OCI-LY3 (cell line): Measurements from ENCODE around the gene HOXA11.

Experiments used
- CTCF ChIP-seq: fragments of 200-600, 300-600 bp; sonication (generic); IDR thresholded peaks from 2 replicates; pipeline ENCODE4 v1.5.1; 2014; ENCODE audit warnings: antibody characterized with exemption, low read length, low read depth
- EZH2phosphoT487 ChIP-seq: fragments of 200-600 bp; shearing (Covaris generic); IDR thresholded peaks from 2 replicates; pipeline ENCODE4 v1.6.1; 2018; ENCODE audit warnings: antibody characterized with exemption, mixed run types, low read depth

DNA sequence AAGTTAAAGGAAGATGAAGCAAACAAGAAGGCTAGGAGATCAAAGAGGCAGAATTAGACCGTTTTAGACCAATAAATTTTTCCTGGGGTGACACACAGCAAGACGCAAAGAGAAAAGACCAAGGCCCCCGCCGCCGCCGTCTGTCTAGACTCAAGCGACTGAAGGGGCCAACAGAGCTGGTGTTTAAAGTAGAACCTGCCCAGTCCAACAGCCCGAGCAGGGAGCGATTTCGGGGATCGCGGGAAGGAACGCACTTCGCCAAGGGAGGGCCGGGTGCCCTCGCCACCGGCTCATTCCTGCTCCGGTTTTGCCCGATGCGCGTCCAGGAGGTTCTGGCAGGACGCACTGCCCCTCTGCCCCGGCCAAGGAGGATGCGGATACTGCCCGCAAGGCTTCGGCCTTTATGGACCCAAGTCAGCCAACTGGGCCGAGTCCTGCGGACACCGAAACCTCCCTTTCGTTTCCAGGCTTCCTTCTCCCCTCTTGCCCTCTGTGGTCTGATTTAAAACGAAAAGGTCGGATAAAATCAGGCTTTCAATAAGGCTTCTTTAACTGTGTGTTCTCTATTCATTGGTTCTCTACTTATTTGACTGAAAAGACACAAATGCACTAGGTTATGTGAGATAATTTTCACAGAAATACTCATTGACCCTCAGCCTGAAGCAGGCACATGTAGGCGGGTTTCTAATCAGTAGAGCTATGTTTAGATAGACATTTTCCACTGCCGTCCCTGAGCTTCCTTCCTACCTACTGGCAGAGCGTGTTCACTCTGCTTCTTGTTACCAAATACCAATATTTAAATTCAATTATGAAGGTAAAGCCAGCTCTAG is 26.4 kb downstream of the HOXA11 start:
- TF ChIP-seq CTCF (no peak), EZH2phosphoT487 (no peak)
